GM19463 (cell line): ENCODE measurements around the gene ADAP1.

Experiments
- ATAC-seq: cut with Tn5 transposase; IDR thresholded peaks from one replicate; pipeline ENCODE4 v1.9.1; 2021; ENCODE audit warnings: mild to moderate bottlenecking, moderate library complexity; ENCODE audit not compliant: unreplicated experiment

Gene ADAP1

DNA sequence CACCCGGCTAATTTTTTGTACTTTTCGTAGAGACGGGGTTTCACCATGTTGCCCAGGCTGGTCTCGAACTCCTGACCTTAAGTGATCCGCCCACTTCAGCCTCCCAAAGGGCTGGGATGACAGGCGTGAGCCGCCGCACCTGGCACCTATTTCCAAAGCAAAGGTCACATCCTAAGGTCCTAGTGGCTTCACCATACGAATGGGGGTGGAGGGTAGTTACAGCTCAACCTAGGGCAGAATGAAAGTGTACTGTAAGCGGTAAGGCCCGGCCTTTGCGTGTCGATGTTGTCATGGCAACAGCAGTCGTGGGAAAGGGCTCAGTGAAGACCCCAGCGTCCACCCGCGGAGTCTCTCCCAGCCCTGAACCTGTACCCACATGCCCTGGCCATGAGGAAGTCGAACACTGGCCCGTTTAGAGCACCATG is 22.4 kb upstream of the ADAP1 start:
- ATAC-seq = no peak

DNA sequence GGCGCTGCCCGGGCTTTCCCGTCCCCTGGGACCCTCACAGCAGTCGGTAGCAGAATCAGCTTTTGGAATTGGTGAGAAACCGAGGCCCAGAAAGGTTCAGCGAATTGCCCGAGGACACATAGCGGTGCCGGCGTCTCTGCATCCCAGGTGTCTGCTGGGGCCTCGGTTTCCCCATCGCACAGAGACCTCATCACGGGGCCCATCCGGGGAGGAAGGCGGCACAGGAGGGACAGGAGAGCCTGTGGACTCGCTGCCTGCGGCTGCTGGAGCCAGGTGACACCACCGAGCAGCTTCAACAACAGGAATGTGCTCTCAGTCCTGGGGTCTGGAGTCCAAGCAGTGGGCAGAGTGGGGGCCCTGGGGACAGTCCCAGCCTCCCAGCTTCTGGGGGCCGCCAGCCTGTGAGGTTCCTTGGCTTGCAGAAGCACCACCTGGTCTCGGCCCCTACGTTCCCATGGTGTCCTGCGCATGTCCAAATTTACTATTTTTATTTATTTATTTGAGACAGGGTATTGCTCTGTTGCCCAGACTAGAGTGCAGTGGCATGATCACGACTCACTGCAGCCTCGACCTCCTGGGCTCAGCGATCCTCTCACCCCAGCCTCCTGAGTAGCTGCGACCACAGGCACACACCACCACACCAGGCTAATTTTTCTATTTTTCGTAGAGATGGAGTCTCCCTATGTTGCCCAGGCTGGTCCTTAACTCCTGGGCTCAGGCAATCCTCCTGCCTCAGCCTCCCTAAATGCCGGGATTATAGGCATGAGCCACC is 21.4 kb upstream of the ADAP1 start:
- no peak for ATAC-seq

DNA sequence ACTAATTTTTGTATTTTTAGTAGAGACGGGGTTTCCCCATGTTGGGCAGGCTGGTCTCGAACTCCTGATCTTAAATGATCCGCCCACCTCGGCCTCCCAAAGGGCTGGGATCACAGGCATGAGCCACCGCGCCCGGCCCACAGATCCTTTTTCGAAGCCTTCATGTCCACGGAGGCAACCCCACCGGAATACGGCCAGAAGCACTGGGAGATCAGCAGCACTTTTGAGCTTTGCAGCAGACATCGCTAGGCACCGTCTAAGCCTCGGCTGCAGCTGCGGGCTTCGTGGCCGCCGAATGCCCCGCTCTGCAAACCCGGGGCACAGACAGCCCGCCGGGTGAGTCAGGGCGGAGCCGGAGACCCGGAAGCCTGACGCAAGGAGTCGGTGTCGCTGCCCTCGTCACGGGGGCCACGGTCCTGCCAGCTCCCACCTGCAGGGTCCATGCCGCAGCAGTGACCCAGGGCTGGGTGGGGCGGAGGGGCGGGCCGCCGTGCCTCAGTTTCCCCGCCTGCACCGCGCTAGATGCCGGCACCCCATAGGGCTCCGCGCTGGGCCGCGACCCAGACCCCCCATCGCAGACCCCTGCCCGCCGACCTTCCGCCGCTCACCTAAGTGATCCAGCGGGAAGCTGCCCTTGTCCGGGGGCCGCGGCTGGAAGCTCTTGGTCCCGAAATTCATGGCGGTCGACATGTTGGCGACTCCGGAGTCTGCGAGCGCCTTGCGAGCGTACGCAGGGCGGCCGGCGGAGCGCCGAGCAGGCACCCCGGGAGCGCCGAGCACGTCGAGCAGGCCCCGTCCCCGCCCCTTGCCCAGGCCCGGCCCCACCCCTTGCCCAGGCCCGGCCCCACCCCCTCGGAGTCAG is 20.6 kb upstream of the ADAP1 start, which contains the start of gene COX19:
TSS of gene COX19 (minus strand) at position 730 of the 862 bp plus-strand sequence. CDS start at position 690, 40 bp downstream.
- peak; percentile 65 for ATAC-seq

DNA sequence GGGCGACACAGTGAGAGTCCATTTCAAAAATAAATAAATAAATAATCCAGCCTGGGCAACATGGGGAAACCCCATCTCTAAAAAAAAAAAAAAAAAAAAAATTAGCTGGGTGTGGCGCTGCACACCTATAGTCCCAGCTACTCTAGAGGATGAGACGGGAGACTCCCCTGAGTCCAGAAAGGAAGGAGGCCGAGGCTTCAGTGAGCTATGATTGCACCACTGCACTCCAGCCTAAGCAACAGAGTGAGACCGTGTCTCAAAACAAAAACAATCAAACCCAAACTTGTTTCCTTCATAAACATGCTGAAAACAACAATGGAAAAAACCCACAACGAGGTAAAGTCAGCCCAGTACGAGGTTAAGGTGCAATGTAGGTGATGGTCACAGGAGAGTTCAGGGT is 19.7 kb upstream of the ADAP1 start:
- ATAC-seq = no peak

DNA sequence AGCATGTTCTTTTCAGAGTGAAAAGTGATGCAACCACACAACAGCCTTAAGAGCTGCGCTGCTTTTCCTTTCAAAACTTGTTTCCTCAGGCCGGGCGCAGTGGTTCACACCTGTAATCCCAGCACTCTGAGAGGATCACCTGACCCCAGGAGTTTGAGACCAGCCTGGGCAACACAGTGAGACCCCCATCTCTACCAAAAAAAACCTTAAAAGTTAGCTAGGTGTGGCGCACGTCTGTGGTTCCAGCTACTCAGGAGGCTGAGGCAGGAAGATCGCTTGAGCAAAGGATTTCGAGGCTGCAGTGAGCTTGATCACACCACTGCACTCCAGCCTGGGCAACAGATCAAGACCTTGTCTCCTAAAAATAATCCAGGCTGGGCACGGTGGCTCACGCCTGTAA is 18.8 kb upstream of the ADAP1 start:
- no peak for ATAC-seq

DNA sequence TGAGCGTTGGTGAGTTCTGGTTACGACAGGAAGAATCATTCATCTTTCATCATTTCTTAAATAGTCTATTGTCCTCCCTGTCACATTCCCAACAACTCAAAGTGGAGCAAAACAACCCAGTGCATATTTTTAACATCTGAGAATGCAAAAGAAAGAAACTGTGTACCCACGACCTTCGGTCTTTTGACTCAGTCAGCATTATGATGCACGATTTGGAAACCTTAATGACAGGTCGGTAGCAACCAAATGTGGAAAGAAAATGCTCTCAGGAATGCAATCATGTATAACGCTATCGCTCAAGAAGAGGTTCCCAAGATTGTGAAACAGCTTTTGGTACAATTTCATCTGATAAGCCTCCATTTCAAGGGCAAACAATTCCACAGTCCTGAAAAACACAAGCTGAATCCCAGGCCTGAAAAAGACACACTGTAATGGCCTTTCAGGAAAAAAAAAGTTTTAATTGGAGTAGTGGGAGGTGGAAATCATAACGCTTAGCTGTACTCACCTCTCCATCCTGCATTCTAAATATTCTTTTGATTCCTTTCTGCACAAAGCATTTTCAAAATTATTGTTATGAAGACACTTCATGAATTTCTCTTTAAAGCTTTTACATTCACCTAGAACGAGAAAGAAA is 18.3 kb upstream of the ADAP1 start:
- no peak for ATAC-seq

DNA sequence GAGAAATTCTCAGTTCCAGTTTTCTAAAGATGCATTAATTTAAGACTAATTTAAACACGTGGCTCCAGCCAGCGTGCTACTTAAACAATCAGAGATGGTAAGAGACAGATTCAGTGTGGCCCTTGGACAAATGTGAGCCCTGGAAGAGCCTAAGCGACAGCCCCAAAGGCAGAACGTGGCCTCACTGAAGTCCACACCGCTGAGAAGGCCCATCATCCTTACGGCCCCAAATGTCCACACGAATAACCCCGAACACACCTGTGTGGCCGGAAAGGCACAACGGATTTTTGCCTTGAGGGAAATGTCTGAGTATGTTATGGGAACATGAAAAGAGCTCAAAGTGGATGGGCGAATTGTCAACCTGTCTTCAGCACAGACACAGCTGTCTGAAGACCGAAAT is 17.6 kb upstream of the ADAP1 start:
- no peak for ATAC-seq

DNA sequence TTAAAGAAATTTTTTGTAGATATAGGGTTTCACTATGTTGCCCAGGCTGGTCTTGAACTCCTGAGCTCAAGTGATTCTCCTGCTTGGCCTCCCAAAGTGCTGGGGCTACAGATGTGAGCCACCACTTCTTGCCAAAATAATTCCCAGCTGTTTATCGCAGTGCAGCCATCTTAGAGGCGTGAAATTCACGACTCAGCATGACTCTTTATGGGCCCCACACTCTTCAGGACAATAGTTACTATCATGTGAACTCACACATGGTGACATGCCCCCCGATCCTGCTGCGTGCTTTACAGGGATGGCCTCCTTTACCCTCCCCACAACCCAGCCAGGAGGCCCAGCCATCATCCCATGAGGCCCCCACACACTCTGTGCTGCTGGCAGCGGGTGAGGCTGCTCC is 16.3 kb upstream of the ADAP1 start:
- ATAC-seq = no peak

DNA sequence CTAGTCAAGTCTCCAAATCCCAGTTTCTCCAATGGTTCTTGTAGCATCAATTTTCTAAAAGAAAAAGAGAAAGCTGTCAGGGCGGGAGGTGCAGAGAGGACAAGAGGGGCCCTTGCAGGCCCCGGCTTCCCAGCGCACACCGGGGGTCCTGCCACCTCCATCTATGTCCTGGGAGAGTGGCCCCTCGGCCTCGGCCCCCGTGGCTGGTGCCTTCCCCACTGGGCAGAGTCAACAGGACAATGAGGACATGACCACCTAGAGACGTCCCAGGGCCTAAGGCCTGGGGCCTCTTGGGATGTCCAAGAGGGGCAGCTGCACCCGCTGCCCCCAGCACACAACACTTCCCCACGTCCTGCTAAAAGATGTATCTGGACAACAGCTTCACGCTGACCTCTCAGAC is 14.9 kb upstream of the ADAP1 start:
- no peak for ATAC-seq

DNA sequence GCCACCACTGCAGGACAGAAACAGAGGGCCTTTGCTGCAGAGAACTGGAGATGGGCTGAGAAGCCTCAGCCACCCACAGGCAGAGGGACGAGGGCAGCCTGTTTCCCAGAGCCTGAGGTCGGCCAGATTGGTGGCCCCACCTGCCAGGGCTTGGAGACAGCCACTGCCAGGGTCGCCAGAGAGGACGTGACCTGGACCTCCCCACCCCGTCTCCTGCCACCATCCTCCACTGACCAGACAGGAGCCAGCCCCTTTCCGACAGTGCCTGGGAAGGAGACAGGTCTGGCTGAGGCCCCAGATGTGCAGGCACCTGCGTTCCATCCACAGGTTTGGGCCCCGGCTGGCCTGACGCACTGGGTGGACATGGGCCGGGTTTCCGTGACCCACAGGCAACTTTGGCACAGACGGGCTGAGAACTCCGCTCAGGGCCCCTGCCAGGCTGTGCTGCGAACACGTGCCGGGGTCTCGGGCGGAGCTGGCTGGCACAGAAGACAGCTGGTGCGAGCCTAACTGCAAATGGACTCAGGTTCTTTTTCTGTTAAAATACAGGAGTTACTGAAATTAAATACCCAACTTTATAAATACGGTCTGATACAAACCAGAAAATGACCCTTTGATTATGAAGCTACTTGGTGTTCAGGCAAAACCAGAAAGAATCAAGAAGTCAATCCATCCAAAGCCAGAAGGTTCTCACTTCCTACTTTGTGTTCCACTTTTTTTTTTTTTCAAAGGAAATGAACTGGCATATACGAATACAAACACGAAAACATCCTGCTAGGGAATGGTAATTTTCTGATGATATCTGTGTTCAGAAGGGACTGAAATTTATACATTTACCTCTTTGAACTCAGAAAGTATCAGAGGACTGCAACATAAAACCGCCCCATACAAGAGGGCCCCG is 14.0 kb upstream of the ADAP1 start:
- ATAC-seq = no peak

DNA sequence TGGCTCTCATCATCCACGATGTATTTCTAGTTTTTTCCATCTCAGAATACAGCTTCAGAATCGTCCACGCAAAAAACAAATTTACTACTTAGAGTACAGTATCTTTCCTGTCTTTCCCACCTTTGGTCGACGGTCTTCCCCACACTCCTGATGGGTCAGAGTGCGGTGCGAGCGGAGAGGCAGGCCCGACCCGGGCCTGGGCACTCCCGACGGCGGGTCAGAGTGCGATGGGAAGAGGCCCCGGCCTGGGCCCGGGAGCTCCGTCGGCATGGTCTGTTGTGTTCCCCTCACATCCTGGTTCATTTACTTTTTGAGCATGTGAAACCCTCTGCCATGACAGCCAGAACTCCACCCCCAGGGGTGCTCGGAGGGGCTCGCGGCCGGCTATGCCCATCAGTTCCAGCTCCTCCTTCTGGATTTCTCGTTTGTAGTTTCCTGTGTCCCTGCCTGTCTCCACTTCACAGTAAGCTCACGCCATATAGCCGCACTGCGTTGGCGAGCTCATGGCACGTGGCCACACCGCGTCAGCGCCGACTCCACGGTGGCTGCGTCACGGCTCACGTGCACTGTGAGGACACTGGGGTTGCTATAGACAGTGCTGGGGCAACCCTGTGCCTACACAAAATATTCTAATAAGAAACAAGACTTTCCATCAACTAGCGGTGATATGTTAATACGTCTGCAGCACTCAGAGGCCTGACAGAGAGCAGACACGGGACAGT is 13.0 kb upstream of the ADAP1 start:
- ATAC-seq = no peak

DNA sequence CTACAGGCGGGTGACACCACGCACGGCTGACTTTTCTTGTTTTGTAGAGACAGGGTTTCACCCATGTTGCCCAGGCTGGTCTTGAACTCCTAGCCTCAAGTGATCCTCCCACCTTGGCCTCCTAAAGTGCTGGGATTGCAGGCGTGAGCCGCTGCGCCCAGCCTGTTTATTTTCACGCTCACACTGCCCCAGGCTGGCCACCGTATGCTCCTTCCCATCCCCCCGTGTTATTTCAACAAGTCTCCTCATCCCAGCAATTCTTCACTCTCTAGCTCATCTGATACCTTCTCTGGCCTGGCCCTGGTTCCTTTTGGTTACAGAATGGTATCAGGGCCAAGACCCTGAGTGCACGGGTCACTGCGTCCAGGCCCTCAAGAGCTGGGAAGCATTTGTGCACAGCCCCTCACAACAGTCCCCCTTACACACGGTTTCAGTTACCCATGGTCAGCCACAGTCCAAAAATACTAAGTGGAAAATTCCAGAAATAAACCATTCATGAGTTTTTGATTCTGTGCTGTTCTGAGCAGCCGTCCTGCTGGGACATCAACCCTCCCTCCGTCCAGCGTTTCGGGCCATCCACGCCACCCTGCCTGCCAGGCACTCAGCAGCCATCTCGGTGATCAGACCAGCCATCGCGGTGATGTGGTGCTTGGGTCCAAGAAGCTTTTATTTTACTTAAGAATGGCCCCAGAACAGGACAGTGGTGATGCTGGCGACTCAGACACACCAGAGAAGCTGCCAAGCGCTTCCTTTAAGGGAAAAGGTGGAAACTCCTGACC is 12.0 kb upstream of the ADAP1 start:
- no peak for ATAC-seq

DNA sequence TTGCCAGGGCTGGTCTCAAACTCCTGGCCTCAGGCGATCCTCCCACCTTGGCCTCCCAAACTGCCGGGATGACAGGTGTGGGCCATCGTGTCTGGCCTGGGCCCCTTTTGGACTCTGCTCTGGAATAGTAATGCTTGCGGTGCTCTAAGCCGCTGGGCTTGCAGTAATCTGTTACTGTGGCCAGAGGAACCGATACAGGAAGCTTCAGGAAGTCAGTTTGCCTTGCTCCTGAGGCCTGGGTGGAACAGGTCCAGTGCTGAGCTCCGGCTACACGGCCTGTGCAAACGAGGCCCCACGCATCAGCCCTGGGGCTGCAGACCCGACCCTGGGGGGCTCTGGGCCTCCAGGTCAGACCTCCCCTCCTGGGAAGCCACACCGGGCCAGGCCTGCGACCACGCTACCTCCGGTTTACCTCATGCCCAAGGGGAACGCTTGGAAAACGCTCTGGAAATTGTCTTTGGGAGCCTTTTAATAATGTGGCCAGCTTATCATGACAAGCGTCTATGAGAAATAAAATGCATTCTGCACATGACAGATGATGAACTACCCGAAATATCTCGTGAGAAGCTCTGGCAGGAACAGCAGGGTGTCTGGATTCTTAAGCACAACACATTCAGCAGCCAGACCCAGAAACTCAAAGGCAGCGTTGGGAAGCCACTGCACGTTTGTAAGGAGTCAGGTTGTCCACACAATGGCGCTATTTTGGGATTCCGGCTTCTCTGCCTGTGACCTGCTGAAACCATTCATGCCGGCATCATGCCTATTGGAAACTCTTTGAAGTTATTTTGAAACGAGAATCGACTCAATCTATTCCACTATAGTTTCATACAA is 10.1 kb upstream of the ADAP1 start:
- ATAC-seq = no peak

DNA sequence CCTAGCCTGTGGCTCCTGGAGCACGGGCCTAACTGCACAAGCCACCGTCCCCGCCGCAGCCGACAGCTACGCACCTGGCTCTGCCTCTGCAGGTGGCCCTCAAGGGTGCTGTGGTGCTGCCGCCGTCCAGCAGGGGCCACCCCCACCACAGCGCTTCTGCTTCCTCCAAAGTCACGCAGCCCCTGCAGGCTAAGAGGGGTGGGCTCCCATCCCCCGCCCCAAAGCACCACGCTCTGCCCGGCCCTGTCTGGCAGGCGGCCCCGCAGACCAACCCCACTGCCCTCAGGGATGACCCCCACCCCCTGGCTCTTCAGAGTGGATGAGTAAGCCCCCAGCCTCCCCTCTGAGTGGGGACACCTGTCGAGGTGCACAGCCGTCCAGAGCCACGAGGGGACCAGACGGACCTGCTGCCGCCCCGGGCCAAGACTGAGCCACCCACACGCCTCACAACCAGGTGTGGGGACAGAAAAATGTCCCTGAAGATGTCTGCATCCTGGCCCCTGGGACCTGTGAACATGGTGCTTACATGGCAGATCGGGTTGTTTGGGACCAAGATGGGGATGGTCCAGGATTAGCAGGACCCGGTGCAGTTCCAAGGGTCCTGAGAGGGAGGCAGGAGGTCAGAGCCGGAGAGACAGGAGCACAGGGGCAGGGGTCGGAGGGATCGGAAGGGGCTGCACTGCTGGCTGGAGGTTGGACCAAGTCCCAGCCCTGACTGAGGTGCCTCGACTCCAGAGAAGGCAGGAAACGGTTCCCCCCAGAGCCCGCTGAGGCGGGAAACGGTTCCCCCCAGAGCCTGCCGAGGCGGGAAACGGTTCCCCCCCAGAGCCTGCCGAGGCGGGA is 9.0 kb upstream of the ADAP1 start:
- no peak for ATAC-seq

DNA sequence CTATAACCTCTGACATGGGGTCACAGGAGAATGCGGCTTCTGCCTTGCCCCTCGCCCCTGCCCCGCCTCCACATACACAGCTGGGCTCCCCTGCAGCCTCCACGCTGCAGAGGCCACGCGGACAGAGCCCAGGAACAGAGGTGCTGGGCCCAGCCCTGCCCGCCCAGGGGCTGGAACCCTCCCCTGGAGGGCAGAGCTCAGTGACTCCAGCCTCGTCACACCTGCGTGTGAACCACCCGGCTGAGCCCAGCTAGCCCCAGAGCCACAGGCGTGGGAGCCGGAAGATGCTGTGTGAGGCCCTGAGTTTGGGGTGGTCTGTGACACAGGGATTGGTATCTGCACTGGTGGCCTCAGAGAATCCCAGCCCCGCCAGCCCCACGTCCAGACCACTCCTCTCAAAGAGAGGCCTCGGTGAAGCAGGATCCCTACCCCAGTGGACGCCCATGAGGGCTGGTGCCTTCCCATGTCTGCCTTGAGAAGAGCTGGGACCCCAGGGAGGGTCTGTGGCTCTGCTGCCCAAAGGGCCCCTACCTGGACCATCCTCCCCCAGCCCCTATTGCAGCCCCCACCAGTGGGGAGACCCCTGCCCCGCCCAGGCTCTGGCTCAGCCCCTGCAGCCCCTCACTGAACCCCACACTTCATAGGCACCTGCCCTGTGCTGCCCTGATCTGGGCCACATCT is 8.1 kb upstream of the ADAP1 start:
- ATAC-seq = no peak

DNA sequence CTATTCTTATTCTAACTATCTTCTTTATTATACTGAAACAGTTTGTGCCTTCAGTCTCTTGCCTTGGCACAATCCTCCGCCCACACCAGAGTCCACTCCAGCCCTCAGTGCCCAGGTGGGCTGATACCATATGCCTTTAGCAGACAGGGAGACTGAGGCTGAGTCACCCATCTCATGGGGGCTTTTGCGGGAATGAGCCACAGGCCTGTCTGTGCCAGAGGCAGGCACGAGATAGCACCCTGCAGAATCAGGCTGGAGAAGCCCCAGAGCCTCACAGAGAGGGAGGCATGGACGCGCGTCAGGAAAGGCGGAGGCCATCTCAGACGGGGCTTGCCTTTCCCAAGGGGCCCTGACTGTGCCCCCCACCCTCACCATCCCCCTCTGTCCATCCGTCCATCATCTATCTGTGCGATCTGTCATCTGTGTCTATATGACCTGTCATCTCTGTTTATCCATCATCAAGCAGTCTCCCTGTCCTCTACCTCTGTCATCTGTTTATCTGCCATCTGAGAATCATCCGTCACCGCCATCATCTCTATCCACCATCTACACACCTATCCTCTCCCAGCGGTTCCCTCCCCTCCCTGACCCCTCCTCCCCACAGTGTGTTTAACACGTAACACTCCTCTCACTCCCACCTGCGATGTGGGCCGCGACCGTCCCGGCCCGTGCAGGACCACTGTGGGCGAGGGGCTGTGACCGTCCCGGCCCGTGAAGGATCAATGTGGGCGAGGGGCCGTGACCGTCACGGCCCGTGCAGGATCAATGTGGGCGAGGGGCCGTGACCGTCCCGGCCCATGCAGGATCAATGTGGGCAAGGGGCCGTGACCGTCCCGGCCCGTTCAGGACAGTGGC is 7.3 kb upstream of the ADAP1 start:
- ATAC-seq = no peak
